Measurements from ENCODE around the gene RGS9BP. TPM values are rescaled to one million over a fixed set of nuclear protein-coding genes. Genes with fewer than 3 reads are reported as not detected.
A peak's percentile ranks its signal among the peaks of the same experiment; 100 is the strongest.
"Not testable (repeated sequence)": the region's sequence is repeated elsewhere in the genome, so short reads cannot be mapped to it uniquely, and the experiment has no call there.

The RGS9BP gene, protein sequence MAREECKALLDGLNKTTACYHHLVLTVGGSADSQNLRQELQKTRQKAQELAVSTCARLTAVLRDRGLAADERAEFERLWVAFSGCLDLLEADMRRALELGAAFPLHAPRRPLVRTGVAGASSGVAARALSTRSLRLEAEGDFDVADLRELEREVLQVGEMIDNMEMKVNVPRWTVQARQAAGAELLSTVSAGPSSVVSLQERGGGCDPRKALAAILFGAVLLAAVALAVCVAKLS
- not detected for total RNA-seq

DNA sequence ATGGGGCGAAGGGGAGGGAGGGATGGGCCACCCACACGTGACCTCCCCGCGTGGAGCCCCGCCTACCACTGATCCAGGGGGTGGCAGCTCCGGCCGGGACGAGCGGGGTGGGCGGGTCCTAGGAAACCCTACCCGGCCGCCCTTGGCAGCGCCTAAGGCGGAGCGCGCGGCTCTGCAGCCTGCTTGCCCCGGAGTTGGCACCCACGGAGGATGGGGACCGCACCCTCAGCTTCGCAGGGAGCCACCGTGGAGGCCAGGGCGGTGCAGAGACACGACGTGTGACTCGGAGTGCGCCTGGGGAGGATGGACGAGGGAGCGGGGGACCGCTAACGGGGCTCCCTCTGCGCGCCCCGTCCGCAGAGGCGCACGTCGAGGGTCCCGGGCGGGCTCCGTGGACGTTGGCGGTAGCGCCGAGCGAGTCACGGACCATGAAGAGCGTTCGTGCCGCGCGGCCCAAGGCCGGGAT is at the start of gene RGS9BP:
Gene RGS9BP, plus strand, starts transcription at position 129 of the 466 bp plus-strand sequence. CDS start 416 bp downstream, outside the sequence.
- H3K9me3 Mint-ChIP-seq = no peaks in the 10 kb centered on the region
- peaks cover 25% of the 10 kb centered on the region for H3K27me3 Mint-ChIP-seq
- peak; percentile 62 for DNase-seq
- peaks cover 23% of the 10 kb centered on the region for H3K4me1 Mint-ChIP-seq
- peaks cover 2% of the 10 kb centered on the region for H3K36me3 Mint-ChIP-seq
- peak within 1 kb of the TSS; percentile 29 for H3K27ac Mint-ChIP-seq
- peak within 1 kb of the TSS; percentile 73 for H3K4me3 Mint-ChIP-seq

DNA sequence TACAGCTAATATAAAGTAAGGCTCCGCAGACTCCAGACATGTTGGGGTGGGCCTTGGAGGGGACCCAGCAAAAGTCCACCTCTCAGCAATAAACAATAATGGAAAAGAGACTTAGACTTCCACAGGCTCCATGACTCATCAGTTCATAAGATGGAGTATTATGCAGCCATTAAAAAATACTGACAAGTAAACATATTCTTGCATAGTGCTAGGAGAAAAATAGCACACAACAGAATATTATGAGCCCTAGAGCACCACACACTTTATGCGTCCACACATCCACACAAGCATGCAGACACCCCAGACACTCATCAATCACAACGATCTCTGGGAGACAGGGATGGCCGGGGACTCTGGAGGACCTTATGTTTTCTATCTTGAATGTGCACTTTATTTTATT is 48.7 kb upstream of the RGS9BP start:
- no peak overlapping the region for H3K4me3 Mint-ChIP-seq
- no peaks in the 10 kb centered on the region for H3K4me1 Mint-ChIP-seq
- no peaks in the 10 kb centered on the region for H3K27me3 Mint-ChIP-seq
- H3K9me3 Mint-ChIP-seq = no peaks in the 10 kb centered on the region
- peaks cover 3% of the 10 kb centered on the region for H3K36me3 Mint-ChIP-seq
- no peak overlapping the region for H3K27ac Mint-ChIP-seq
- DNase-seq = no peak

DNA sequence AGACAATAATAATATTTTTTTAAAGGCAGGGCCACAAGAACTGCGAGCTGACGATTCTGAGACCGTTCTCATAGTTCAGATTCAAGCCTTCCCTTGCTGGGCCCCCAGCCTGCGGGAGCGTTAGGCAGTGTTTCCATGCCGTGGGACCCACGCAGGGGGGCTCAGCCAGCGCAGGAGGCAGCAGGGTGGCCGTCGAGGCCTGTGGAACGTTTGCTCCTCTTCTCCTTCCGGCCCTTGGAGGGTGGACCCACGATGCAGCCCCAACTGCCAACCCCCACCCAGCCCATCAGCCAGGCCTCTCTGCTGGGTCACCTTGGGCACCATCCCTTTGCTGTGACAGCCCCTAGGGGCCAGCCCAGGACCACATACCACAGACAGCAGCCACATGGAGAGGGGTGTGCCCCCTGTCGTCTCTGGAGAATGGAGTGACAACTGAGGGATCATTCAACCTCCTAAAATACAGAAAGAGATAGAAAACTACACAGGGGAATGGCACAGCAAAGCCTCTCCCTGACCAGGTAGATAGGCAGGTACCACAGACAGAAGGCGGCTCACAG is 47.9 kb upstream of the RGS9BP start:
- Mint-ChIP-seq H3K27me3 (no peaks in the 10 kb centered on the region), H3K4me1 (no peaks in the 10 kb centered on the region), H3K36me3 (peaks cover 3% of the 10 kb centered on the region), H3K27ac (no peak overlapping the region), H3K9me3 (no peaks in the 10 kb centered on the region), H3K4me3 (no peak overlapping the region)
- DNase-seq = no peak

DNA sequence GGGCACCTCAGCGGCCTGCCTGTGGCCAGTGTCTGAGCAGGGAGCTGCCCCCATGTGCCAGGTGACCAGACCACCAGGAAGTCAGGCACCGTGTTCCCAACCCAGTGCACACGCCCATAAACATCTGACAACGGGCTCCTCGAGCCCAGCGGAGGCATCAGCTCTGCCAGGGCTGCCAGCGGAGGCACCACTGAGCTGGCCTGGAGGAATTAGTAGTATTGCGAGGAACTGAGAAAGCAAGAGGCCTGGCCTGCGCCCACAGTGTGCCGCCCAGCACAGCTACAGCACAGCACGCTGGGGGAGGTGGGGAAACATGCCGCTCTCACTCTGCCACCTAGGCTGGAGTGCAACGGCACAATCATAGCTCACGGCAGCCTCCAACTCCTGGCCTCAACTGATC is 45.3 kb upstream of the RGS9BP start:
- Mint-ChIP-seq H3K4me1 (no peaks in the 10 kb centered on the region), H3K36me3 (no peaks in the 10 kb centered on the region)

DNA sequence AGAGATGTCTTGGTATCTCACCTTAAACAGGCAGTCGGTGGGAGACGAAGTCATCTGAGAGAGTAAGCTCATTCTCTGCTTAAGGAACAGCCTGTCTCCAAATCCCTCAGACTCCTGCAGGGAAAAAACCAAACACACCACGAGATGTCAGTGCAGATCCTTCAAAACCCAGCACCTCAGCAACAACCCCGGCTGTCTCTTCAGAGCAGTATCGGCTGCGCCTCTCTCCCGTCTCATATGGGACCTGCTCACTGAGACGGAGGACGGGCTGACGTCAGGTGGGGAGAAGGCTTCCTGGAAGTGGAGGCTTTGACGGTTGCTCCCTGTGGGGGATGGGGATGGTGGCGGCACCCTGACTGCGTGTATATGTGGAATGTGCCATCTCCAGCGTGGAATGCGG is 44.3 kb upstream of the RGS9BP start:
- H3K36me3 Mint-ChIP-seq = no peaks in the 10 kb centered on the region
- H3K4me1 Mint-ChIP-seq = no peaks in the 10 kb centered on the region
- H3K4me3 Mint-ChIP-seq = no peak overlapping the region
- H3K9me3 Mint-ChIP-seq = no peaks in the 10 kb centered on the region
- H3K27ac Mint-ChIP-seq = no peak overlapping the region
- no peaks in the 10 kb centered on the region for H3K27me3 Mint-ChIP-seq
- no peak for DNase-seq

More for the DNA sequence above, 45.3 kb upstream of the RGS9BP start:
- H3K9me3 Mint-ChIP-seq = no peaks in the 10 kb centered on the region
- no peak for DNase-seq
- H3K4me3 Mint-ChIP-seq = no peak overlapping the region
- H3K27ac Mint-ChIP-seq = no peak overlapping the region
- H3K27me3 Mint-ChIP-seq = no peaks in the 10 kb centered on the region

DNA sequence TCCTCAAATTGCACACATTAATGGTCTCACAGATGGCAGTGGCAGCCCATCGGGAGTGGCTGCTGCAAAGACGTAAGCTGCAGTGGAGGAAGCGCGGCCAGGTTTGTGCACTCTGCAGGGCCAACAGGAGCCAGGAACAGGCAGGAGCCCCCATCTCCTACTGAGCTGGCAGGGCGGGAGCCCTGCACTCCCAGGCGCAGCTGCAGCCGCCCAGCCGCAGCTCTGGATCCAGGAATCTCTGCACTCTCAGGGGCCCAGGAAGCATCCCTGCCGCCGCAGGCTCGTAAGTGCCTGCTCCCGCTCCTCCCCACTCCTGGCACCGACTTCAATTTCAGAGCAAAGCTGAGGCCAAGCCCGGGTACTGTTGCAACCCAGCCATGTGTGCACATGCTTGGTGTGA is 38.2 kb upstream of the RGS9BP start:
- Mint-ChIP-seq H3K27me3 (no peaks in the 10 kb centered on the region), H3K4me3 (no peak overlapping the region), H3K9me3 (no peaks in the 10 kb centered on the region), H3K4me1 (peaks cover 8% of the 10 kb centered on the region), H3K36me3 (peaks cover 27% of the 10 kb centered on the region), H3K27ac (no peak overlapping the region)
- no peak for DNase-seq

DNA sequence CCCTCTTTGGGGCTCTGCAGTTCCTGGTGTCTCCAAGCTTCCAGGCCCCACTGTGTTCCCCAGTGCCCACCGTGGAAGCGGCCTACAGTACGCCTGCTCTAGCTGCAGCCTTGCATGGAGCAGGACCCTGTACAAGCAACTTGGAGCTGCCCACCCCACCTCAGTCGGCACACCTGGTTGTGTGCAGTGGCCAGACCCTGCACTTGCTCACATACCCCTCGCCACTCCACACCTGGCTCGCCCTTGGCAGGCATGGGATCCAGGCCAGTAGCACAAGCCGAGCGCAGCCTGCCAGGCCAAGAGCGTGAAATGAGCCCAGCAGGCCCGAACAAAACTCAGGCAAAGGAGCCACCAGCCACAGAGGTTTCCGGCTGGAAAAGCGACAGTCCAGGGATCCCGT is 37.0 kb upstream of the RGS9BP start:
- H3K4me3 Mint-ChIP-seq = no peak overlapping the region
- H3K36me3 Mint-ChIP-seq = peaks cover 34% of the 10 kb centered on the region
- no peak overlapping the region for H3K27ac Mint-ChIP-seq
- H3K4me1 Mint-ChIP-seq = peaks cover 18% of the 10 kb centered on the region
- DNase-seq = no peak
- H3K27me3 Mint-ChIP-seq = no peaks in the 10 kb centered on the region
- H3K9me3 Mint-ChIP-seq = no peaks in the 10 kb centered on the region

DNA sequence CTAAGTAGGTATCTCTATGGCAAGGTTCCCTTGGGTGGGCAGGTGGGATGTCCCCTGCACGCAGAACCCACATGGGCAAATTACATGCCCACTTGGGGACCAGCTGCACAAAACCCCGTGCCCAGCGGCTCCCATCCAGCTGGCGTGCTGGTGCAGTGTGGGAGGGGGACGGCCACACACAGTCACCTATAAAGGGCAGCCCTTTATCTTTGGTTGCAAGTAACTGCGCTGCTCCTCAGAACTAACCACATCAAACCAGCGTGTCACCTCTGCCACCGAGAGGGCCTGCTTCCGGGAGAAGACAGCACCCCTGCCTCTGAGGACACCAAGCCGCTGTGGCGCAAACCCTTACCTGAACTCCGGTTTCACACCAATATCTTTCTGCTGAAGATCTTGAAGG is 32.9 kb upstream of the RGS9BP start:
- DNase-seq = peak; percentile 77
- no peaks in the 10 kb centered on the region for H3K9me3 Mint-ChIP-seq
- peaks cover 39% of the 10 kb centered on the region for H3K4me1 Mint-ChIP-seq
- no peak overlapping the region for H3K4me3 Mint-ChIP-seq
- no peak overlapping the region for H3K27ac Mint-ChIP-seq
- no peaks in the 10 kb centered on the region for H3K27me3 Mint-ChIP-seq
- H3K36me3 Mint-ChIP-seq = peaks cover 58% of the 10 kb centered on the region

DNA sequence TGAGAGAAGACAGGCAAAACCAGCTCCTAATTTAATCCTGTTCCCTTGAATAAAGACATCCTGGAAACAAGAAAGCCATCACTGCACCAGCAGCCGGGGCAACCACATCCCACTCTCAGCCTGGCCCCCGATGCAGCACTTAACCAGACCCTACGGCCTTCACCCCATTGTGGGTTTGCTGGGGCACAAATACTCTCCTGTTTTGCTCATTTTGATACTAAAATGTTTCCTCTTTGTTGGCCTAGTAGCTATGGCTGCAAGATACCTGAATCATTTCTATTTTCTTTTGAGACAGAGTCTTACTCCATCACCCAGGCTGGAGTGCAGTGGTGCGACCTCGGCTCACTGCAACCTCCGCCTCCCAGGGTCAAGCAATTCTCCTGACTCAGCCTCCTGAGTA is 29.1 kb upstream of the RGS9BP start:
- Mint-ChIP-seq H3K36me3 (peaks cover 48% of the 10 kb centered on the region), H3K9me3 (no peaks in the 10 kb centered on the region), H3K4me1 (peaks cover 39% of the 10 kb centered on the region), H3K27ac (no peak overlapping the region), H3K27me3 (no peaks in the 10 kb centered on the region), H3K4me3 (no peak overlapping the region)
- peak; percentile 39 for DNase-seq

DNA sequence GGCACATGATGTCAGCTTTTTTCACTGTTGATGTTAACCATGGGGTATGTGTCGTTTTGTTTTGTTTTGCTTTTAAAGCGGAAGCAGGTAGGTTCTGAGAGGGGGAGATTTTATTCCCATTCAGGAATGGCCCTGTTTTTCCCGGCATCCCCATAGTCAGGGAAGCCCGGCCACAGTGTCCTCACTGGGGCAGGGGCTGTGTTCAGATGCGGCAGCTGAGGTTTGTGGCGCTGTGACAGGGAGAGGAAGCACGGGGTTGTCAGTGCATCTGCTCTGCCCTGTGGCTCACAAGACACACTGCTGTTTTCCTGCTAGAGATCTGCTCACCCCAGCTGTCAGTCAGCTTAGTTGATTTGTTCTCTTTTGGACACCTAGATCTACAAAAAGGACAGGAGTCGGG is 28.3 kb upstream of the RGS9BP start:
- peaks cover 40% of the 10 kb centered on the region for H3K36me3 Mint-ChIP-seq
- peaks cover 33% of the 10 kb centered on the region for H3K4me1 Mint-ChIP-seq
- H3K27ac Mint-ChIP-seq = no peak overlapping the region
- H3K27me3 Mint-ChIP-seq = no peaks in the 10 kb centered on the region
- H3K4me3 Mint-ChIP-seq = no peak overlapping the region
- H3K9me3 Mint-ChIP-seq = no peaks in the 10 kb centered on the region
- DNase-seq = no peak

DNA sequence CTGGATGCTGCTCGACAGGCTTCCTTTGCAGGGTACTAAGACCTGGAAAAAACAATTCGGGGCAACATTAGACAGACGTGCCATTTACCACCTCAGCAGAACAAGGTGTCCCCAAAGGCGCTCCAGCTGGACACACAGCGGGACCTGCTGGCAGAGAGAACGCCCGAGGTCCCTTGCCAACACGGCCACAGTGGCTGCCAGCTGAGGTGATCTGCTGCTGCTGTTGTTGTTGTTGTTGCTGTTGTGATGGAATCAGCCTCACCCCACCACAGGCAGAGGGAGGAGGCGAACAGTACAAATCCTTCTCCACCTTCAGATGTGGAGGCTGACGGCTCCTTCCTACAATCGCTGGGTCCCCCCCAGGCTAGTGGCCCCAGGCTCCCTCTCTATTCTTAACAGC is 25.9 kb upstream of the RGS9BP start:
- peaks cover 26% of the 10 kb centered on the region for H3K36me3 Mint-ChIP-seq

DNA sequence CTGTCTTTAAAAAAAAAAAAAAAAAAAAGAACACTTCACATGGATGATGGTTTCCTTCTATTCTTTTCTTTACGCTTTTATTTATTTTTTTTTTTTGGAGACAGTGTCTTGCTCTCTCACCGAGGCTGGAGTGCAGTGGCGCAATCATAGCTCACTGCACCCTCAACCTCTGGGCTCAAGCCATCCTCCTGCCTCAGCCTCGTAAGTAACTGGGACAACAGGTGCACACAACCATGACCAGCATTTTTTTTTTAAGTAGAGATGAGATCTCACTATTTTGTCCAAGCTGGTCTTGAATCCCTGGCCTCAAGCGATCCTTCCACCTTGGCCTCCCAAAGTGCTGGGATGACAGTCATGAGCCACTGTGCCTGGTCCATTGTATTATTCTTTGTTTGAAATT is 25.0 kb upstream of the RGS9BP start:
- no peak for DNase-seq
- H3K27me3 Mint-ChIP-seq = no peaks in the 10 kb centered on the region
- H3K4me1 Mint-ChIP-seq = peaks cover 16% of the 10 kb centered on the region
- H3K9me3 Mint-ChIP-seq = no peaks in the 10 kb centered on the region
- peaks cover 28% of the 10 kb centered on the region for H3K36me3 Mint-ChIP-seq
- no peak overlapping the region for H3K27ac Mint-ChIP-seq
- H3K4me3 Mint-ChIP-seq = no peak overlapping the region

More for the DNA sequence above, 25.9 kb upstream of the RGS9BP start:
- no peak for DNase-seq
- Mint-ChIP-seq H3K27ac (no peak overlapping the region), H3K4me3 (no peak overlapping the region), H3K27me3 (no peaks in the 10 kb centered on the region), H3K4me1 (peaks cover 16% of the 10 kb centered on the region), H3K9me3 (no peaks in the 10 kb centered on the region)

DNA sequence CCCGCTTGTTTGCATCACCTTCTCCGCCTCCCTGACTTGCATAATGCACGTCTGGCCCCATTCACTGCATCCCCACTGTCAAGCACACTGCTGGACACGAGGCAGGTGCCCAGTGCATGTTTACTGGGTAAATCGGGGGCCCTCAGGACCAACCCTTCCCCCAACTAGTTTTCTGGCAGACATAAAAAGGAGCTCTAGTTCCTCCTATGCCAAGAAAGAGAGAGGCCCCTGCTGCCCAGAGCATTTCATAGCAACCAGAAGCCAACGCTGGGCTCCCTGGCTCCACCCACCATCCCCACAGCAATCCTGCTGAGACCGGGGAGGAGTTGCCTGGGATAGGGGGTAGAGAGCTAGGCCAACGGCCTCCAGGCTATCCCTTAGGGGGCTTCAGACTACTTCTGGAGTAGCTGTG is 23.9 kb upstream of the RGS9BP start:
- H3K27ac Mint-ChIP-seq = no peak overlapping the region
- peaks cover 10% of the 10 kb centered on the region for H3K4me1 Mint-ChIP-seq
- no peak for DNase-seq
- no peaks in the 10 kb centered on the region for H3K9me3 Mint-ChIP-seq
- H3K27me3 Mint-ChIP-seq = no peaks in the 10 kb centered on the region
- H3K36me3 Mint-ChIP-seq = peaks cover 26% of the 10 kb centered on the region
- H3K4me3 Mint-ChIP-seq = no peak overlapping the region

DNA sequence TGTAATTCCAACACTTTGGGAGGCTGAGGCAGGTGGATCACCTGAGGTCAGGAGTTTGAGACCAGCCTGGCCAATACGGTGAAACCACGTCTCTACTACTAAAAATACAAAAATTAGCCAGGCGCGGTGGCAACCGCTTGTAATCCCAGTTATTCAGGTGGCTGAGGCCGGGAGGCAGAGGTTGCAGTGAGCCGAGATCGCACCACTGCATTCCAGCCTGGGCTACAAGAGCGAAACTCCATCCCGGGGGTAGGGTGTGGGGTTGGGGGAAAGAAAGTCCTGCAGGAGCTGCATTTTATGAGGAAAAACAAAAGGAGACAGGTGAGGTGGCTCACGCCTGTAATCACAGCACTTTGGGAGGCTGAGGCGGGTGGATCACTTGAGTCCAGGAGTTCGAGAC is 23.3 kb upstream of the RGS9BP start:
- H3K27me3 Mint-ChIP-seq, H3K9me3 Mint-ChIP-seq, H3K4me3 Mint-ChIP-seq, H3K27ac Mint-ChIP-seq, DNase-seq, H3K4me1 Mint-ChIP-seq: not testable (repeated sequence)
- peaks cover 20% of the 10 kb centered on the region for H3K36me3 Mint-ChIP-seq

DNA sequence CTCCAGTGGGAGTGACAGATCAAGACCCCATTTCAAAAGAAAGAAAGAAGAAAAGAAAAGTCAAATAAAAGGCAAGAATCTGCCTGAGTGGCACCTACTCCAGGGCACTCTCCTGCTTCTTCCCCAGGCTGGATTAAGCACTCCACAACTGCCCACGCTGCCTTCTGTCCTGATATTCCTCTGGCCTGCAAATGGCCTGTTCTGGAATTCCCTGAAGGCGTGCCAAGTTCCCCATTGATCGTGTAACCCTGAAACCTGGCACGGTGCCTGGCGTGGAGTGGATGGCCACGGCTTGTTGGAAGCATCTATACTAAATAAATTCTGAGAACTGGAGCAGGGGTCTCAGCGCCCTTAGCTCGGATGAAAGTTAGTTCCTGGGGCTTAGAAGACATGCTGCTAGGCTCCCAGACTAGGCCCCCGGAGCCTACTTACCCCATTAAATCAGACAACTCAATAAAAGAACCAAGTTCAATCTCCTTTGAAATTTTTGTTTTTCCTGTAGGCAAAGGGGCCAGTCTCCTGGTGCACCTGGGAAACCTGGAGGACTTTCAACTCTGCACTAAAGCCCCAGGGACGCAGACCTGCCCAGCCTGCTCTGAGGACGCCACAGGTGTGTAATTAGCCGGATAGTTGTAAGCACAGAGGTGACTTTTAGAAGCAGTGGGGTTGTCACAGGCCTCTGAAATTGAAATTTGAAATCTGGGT is 22.6 kb upstream of the RGS9BP start:
- Mint-ChIP-seq H3K9me3 (no peaks in the 10 kb centered on the region), H3K4me1 (peaks cover 2% of the 10 kb centered on the region), H3K36me3 (peaks cover 13% of the 10 kb centered on the region), H3K4me3 (no peak overlapping the region), H3K27ac (no peak overlapping the region), H3K27me3 (no peaks in the 10 kb centered on the region)
- no peak for DNase-seq

DNA sequence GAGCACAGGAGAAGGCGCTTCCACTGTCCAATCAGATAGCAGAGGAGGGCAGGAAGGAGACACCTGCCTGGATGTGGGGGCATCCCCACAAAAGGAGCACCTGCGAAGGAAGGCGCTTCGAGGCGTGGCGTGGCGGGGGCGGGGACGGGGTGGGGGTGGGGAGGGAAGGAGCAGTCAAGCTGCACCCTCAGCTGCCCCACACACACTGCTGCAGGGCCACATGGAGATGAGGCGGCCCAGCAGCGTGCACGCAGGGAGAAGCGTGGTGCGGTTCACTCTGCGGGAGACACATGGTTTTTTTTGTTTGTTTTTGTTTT is 22.1 kb upstream of the RGS9BP start:
- Mint-ChIP-seq H3K4me3 (no peak overlapping the region), H3K4me1 (peaks cover 2% of the 10 kb centered on the region), H3K27ac (no peak overlapping the region), H3K36me3 (peaks cover 10% of the 10 kb centered on the region), H3K27me3 (no peaks in the 10 kb centered on the region), H3K9me3 (no peaks in the 10 kb centered on the region)
- no peak for DNase-seq
